Suprapubic skin (tissue), 4 donors: ENCODE measurements around the gene PLCB1.

ENCODE experiments used
- EP300 ChIP-seq: sonication (generic); formaldehyde crosslinking; IDR thresholded peaks from one replicate; pipeline ENCODE4 v1.6.1; 2017; ENCODE audit warnings: antibody characterized with exemption
- POLR2A ChIP-seq, 2 donors: fragments of 450-650 bp; IDR thresholded peaks; one replicate each; pipeline ENCODE4 v1.6.1; 2017; ENCODE audit warnings: antibody characterized with exemption in 2 of 2, mild to moderate bottlenecking in 2 of 2, moderate library complexity in 2 of 2
- POLR2AphosphoS5 ChIP-seq, 3 donors: sonication (generic); formaldehyde crosslinking; IDR thresholded peaks; one replicate each; pipeline ENCODE4 v1.6.1; 2017; ENCODE audit warnings: antibody characterized with exemption in 3 of 3
- TF ChIP-seq, protein P1 (sequence below), 2 donors: fragments of 200-600 bp in 1 of 2; fragments of 450-650 bp in 1 of 2; sonication (generic) in 1 of 2; IDR thresholded peaks; one replicate each; pipeline ENCODE4 v1.5.1; 2016 to 2019; ENCODE audit warnings: antibody characterized with exemption in 2 of 2, mild to moderate bottlenecking in 1 of 2, moderate library complexity in 1 of 2

DNA sequence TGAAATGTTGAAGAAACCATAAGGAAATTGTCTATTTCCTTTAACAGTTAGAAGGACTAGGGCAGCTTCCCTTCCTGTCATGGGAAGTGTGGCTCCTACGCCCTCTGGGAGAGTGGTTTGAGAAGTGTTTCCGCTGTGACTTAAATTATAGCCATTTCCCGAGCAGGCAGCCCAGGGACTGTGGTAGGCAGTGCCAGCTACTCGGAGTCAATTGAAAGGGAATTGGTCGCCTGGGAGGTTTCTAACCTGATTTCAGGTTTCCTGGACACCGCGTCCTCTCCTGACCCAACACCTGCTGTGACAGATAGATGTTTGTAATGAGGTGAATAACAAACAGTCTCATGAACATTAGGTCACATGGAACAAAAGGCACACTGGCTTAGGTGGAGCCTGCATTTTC lies 680.8 kb downstream of the PLCB1 start:
- no peak for TF ChIP-seq POLR2A (IDR thresholded peaks at IDR 0.05)
- TF ChIP-seq, protein P1, sequence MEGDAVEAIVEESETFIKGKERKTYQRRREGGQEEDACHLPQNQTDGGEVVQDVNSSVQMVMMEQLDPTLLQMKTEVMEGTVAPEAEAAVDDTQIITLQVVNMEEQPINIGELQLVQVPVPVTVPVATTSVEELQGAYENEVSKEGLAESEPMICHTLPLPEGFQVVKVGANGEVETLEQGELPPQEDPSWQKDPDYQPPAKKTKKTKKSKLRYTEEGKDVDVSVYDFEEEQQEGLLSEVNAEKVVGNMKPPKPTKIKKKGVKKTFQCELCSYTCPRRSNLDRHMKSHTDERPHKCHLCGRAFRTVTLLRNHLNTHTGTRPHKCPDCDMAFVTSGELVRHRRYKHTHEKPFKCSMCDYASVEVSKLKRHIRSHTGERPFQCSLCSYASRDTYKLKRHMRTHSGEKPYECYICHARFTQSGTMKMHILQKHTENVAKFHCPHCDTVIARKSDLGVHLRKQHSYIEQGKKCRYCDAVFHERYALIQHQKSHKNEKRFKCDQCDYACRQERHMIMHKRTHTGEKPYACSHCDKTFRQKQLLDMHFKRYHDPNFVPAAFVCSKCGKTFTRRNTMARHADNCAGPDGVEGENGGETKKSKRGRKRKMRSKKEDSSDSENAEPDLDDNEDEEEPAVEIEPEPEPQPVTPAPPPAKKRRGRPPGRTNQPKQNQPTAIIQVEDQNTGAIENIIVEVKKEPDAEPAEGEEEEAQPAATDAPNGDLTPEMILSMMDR (IDR thresholded peaks at IDR 0.05) = no peak
- no peak for TF ChIP-seq EP300
- TF ChIP-seq POLR2AphosphoS5 (IDR thresholded peaks at IDR 0.05) = no peak
